ENCODE data around the gene SRCIN1.
A peak's percentile ranks its signal among the peaks of the same experiment; 100 is the strongest.

The SRCIN1 gene

GRCh38 chr17:38616361-38616760 lies 10.6 kb upstream of the SRCIN1 start:
- DNase-seq (ENCODE audit: low spot score) = no peak

GRCh38 chr17:38613981-38614779 lies 8.4 kb upstream of the SRCIN1 start:
- DNase-seq (ENCODE audit: low spot score) = no peak

DNA sequence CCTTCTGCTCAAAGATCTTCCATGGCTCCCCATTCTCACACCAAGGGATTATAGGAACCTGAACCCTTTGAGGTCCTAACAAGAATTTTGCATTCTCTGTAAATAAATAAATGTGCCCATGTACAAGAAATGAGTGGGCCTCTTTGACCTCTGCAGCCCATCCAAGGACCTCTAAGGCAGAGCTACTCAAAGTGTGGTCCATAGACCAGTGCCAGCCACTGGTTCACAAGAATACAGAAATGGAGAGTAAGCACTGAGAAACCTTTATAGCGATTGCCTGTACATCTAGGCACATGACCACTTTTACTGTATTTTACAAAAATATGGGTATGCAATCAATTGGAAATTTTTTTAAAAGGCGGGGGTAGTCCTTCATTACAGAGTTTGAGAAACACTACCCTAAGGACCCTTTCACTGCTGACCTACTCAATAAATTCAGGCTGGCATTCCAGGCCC lies 7.8 kb upstream of the SRCIN1 start:
- DNase-seq (ENCODE audit: low spot score) = no peak

DNA sequence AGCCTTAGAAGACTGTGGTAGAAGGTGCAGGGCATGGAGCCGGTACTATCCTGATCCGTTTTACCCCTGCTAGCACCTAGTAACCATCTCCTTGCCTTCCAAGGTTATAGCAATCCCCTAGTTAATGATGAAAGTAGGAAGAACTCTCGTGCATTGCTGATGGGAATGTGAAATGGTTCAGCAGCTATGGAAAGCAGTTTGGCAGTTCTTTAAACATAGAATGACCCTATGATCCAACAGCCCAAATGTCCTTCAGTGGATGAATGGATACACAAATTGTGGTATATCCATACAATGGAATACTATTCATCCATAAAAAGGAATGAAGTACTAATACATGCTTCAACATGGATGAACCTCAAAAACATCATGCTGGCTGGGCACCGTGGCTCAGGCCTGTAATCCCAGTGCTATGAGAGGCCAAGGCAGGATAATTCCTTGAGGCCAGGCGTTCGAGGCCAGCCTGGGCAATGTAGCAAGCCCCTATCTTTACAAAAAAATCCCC lies 6.2 kb upstream of the SRCIN1 start:
- DNase-seq (ENCODE audit: low spot score) = no peak

DNA sequence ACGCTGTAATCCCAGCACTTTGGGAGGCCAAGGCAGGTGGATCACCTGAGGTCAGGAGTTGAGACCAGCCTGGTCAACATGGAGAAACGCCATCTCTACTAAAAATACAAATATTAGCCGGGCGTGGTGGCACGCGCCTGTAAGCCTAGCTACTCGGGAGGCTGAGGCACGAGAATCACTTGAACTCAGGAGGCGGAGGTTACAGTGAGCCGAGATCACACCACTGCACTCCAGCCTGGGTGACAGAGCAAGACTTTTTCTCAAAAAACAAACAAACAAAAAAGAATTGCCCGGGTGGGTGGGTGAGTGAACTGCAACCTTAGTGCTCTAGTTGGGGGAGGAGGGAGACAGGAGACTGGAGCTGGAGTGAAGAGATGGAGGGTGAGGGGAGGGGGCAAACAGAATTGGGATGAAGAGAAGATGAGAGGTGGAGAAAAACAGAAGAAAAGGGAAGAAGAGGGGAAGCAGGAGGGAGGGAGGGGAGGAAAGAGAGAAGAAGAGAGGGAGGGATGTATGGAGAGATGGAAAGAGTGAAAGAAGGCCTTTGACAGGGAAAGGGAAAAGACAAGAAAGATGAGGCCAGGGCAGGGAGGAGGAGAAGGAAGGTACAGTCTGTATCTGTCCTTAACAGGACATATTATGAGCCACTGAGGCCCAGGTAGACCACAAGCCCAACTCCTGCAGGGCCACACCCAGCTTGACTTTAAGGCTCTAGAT lies 5.5 kb upstream of the SRCIN1 start:
- no peak for DNase-seq (ENCODE audit: low spot score)

GRCh38 chr17:38609280-38610031 lies 3.7 kb upstream of the SRCIN1 start:
- no peak for DNase-seq (ENCODE audit: low spot score)

DNA sequence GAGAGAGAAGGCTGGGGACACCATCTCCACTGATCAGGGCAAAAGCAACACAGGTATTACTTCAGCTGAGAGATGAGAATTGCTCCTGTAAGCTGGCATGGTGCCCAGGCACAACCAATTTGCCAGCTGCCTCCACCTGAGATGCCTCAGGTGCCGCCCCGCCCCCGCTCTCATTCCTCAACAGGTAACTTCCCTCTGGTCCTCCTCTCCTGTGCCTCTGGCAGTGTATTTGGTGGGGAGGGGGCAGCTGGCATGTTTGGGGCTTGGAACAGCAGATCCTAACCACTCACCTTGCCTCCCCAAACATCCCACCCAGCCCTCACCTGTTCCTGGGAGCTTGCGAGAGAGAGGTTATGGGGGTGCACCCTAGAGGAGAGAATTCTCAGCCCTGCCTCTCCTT lies 2.9 kb upstream of the SRCIN1 start:
- no peak for DNase-seq (ENCODE audit: low spot score)

DNA sequence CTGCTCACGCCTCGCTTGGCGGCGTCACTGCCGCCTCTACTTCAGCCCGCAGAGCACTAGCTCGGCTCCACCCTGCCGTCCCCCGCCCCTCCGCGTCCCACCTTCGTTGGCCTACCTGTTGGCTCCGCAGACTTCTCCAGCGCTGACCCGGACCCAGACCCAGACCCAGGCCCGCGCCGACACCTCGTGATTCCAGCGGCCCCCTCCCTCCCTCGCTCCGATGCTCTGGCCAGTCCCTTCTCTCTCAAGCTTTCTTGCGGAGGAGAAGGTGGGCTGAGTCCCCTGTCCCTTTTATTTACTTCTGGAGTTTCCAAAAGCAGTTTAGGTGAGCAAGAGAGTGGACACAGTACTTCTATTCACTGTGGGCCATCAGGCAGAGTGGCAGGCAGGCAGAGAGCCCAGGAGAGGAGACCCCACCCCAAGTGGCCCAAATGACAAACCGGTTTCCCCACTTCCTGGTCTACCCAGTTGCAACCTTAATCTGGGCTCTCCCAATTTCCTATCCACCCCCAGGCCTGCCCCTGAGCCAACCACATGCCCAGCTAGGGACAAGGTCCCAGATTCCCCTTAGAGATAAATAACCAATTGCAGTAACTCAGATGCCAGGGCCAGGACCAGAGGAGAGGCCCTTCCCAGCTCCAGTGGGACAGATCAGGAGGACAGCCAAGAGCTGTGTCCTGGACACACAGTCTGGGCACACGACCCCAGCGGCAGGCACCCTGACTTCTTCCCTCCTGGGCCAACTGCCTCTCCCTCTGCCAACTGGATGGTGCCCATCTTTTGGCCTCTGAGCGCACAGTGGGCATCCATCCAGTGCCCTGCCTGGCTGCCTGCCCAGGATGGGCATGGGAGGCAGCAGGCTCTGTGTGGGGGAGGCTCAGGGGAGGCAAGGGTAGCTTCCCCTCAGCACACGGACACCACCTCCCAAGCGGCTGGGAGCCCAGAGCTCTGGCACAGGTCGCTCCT lies 1.2 kb upstream of the SRCIN1 start:
- peak; percentile 95 for DNase-seq (ENCODE audit: low spot score)

GRCh38 chr17:38605411-38605840 lies 326 bp downstream of the SRCIN1 start:
- no peak for DNase-seq (ENCODE audit: low spot score)

- peak; percentile 72 for DNase-seq (ENCODE audit: low spot score)
These were observed 1.0 kb downstream of the SRCIN1 start for GRCh38 chr17:38604479-38605403.

DNA sequence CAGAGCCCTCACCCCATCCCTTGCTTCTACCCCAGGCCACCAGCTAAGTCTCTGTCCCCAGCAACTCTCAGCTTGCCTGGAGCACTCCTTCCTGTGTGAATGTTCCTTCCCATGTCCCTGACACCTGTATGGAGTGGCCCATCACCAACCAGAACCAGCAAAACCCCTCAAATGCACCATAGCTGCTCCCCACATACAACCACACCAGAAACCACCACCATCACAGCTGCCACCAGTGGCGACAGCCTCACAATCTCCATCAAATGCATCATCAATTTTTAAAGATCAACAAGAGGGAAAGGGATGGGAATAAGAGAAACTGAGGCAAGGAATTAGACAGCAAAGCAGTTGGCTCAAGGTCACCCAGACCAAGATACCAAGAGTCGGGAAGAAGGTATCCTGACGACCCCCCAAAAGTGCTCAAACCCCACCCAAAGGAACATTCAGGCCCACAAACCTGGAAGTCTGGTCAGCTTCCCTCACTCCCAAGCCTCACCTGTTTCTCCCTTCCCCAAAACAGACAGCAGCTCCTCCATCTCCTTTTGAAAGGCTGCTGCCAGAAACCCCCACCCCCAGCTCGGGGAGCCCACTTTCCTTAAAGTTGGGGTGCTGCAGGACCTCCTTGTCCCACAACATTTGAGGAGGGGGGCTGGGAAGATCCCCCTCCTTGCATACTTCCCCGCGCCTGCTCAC lies 1.8 kb downstream of the SRCIN1 start:
- no peak for DNase-seq (ENCODE audit: low spot score)

DNA sequence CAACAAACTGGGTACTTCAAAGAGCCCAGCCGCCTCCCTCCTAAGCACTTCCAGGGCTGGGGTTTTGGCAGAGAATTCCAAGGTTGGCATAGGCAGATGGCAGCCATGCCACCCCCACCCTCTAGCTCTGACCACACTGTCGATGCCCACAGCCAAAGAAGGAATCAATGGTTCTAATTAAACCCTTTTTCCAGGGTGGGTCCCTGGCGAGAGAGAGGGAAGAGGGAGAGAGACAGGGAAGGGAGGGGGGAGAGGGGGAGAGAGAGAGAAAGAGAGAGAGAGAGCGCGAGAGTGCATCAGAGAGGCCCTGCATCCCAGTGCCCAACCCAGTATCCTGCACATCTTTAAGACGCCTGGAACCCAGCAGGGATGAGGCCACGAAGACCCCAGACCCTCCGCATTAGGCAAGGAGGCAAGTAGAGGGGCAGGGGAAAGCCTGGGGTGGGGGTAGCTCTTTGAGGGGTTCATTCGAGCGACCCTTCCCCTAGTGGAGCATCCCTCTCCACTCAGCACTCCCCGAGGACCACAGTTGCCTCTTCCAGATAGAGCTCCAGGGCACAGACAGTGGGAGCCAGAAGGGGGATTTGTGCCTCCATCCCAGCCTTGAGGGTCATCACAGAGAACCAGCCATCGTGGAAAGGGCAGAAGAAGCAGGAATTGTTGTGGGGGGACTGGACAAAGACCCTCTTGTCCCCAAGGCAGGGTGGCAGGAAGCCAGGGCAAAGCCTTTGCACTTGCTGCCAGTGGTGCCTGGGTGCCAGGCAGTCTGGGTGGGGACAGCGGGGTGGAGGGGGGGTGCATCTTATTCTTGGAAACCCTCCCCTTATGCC lies 2.6 kb downstream of the SRCIN1 start:
- DNase-seq (ENCODE audit: low spot score) = peak; percentile 75

- DNase-seq (ENCODE audit: low spot score) = no peak
These were observed 3.3 kb downstream of the SRCIN1 start for GRCh38 chr17:38602453-38602852.

- DNase-seq (ENCODE audit: low spot score) = no peak
These were observed 4.0 kb downstream of the SRCIN1 start for GRCh38 chr17:38601539-38602351.

DNA sequence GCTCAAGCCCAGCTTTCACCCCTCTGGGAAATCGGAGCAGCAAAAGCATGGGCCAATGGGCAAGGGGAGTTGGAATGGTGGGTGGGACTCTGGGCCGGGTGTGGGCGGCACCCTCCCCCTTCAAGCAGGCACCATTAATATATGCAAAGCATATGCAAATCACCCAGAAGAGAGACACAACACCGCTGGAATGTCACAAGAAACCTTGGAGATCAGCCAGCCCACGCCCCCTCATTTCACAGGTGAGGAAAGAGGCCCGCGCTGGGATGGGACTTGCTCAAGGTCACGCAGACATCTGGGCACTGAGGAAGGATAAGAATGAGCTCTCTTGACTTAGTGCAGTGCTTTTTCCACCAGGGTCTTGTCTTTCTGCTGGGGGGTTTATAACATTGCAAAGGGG lies 4.8 kb downstream of the SRCIN1 start:
- no peak for DNase-seq (ENCODE audit: low spot score)

DNA sequence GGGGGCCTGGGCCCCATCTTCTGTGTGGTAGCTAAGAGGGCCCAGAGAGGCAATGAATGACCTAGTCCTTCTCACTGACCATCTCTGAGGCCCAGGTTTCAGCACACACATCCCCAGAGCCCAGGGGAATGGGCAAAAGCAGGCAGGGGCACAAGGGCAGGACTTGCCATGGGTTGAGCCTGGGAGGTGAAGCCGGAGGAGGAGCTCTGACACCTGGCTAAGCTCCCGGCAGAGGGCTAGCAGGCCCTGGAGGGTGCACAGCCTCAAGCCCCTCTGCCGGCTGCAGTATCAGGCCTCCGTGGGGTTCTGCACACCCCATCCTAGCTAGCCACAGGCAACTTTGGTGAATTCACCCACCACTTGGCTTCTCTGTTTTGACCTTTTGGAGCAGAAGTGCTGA lies 5.3 kb downstream of the SRCIN1 start:
- no peak for DNase-seq (ENCODE audit: low spot score)

GRCh38 chr17:38599398-38599856 lies 6.3 kb downstream of the SRCIN1 start:
- DNase-seq (ENCODE audit: low spot score) = no peak

GRCh38 chr17:38598995-38599394 lies 6.8 kb downstream of the SRCIN1 start:
- DNase-seq (ENCODE audit: low spot score) = no peak
